Measurements from ENCODE around the gene ZNF408.

ZNF408 gene

DNA sequence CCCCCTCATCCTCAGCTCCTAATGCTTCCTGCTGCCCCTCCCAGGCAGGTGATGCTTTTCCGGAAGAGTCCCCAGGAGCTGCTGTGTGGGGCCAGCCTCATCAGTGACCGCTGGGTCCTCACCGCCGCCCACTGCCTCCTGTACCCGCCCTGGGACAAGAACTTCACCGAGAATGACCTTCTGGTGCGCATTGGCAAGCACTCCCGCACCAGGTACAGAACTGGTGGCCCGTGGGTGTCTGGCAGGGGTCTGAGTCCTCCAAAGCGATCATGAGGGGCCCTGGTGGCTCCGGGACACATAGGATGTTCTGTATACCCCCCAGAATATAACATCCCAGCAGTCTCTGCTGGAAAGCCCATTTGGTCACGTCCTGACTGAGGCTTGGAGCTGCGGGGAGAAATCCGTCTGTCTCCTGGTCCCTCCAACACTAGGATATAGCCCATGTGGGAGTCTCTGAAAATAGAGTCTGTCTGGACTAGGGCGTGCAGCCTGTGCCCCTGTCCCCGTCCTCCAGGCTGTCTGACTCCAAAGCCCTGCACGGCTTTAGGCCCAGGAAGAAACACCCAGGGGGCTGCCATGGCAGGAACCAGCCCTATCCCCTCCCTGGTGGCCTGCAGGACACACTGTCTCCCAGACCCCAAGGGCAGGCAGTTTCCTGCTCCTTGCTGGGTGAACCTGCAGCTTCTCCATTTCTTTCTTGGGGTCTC is 27.3 kb downstream of the ZNF408 start:
- DNase-seq (ENCODE audit: low spot score), result no peak

DNA sequence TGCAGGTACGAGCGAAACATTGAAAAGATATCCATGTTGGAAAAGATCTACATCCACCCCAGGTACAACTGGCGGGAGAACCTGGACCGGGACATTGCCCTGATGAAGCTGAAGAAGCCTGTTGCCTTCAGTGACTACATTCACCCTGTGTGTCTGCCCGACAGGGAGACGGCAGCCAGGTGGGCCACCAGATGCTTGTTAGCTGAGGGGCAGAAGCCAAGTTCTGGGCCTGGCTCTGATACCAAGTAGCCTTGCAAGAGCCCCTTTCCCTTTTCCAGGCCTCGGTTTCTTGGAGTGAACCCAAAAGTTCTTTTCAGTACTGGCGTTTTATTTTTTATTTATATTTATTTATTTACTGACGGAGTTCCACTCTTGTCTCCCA is 27.8 kb downstream of the ZNF408 start:
- no peak for DNase-seq (ENCODE audit: low spot score)

DNA sequence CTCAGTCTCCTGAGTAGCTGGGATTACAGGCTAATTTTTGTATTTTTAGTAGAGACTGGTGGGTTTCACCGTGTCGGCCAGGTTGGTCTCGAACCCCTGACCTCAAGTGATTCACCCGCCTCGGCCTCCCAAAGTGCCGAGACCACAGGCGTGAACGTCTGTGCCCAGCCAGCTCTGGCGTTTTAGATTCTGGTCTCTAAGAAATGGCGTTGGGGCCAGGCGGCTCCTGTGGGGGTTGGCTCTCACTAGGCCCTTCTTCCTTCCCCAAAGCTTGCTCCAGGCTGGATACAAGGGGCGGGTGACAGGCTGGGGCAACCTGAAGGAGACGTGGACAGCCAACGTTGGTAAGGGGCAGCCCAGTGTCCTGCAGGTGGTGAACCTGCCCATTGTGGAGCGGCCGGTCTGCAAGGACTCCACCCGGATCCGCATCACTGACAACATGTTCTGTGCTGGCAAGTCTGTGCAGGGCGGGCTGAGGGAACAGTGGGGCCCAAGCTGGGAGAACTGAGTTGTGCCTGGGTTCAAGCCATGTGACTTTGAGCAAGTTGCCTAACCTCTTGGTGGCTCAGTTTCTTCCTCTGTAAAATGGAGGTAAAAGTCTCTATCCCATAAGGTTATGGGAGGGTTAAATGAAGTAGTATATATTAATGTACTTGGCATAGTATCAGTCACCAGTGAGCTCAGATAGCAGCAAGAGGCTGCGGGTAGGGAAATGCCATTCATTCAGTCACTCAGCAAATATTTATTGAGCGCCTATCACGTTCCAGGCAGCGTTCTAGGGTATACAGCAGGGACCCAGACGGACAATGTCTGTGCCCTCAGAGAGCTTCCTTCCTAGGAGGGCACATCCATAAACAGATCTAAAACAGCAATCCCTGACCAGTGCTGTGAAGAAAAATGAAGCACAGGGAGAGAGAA is 28.5 kb downstream of the ZNF408 start:
- no peak for DNase-seq (ENCODE audit: low spot score)

DNA sequence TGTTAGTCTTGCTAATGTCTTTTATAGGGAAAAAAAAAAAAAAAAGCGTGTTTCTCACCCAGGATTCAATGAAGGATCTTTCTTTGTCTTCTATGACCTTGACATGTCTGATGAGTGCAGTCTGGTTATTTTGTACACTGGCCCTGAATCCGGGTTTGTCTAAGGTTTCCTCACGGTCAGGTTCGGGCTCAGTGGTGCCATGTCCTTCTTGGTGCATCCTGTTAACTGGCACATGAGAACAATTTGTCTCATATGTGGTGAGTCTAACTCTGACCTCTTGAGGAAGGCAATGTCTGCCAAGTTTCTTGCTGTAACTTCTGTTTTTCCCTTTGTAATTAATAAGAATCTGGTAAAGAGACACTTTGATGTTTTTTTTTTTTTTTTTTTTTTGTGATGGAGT is 30.7 kb downstream of the ZNF408 start:
- DNase-seq (ENCODE audit: low spot score), result no peak

DNA sequence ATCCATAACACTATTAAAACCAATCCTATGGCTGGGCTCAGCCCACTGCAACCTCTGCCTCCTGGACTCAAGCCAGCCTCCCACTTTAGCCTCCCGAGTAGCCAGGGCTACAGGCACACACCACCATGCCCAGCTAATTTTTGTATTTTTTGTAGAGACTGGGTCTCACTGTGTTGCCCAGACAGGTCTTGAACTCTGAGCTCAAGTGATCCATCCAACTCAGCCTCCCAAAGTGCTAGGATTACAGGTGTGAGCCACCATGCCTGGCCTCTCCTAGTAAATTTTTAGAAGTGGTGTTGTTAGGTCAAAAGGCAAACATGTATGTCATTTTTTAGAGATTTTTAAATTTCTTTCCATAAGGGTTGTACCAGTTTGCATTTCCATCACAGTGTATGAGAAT is 32.4 kb downstream of the ZNF408 start:
- no peak for DNase-seq (ENCODE audit: low spot score)

DNA sequence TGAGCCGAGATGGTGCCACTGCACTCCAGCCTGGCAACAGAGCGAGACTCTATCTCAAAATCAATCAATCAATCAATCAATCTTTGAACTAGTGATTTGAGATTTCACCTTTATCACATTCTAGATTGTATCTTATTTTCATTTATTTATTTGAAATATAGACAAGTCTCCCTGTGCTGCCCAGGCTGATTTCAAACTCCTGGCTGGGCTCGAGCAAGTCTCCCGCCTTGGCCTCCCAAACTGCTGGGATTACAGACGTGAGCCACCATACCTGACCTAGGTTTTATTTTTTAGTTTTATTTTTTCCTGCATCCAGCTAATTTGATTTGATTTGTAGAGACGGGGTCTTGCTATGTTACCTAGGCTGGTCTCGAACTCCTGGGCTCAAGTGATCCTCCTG is 35.3 kb downstream of the ZNF408 start:
- DNase-seq (ENCODE audit: low spot score), result no peak

DNA sequence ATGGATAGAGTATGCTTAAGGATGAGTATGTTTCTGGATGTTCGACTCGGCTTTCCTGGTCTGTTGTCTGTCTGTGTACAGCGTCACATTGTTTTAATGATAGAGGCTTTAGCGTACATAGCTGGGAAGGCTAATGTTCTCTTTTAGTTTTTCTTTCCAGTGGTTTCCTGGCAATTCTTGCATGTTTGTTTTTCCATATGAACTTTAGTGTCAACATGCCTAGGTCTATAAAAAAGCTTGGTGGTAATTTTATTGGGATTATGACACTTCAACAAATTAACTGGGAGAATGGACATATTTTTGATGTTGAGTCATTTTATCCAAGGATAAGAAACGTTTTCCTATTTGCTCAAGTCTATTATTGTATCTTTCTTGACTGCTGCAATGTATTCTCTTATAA is 35.8 kb downstream of the ZNF408 start:
- DNase-seq (ENCODE audit: low spot score), result no peak

DNA sequence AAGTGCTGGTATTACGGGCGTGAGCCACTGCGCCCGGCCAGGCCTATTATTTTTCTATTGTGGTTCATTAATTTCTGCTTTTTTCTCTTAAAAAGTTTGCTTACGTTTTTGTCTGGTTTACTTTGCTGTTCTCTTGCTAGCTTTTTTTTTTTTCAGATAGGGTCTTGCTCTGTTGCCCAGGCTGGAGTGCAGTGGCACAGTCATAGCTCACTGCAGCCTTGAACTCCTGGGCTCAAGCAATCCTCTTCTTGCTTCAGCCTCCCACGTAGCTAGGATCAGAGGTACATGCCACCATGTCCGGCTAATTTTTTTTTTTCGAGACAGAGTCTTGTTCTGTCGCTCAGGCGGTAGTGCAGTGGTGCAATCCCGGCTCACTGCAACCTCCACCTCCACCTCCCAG is 36.9 kb downstream of the ZNF408 start:
- DNase-seq (ENCODE audit: low spot score), result no peak

DNA sequence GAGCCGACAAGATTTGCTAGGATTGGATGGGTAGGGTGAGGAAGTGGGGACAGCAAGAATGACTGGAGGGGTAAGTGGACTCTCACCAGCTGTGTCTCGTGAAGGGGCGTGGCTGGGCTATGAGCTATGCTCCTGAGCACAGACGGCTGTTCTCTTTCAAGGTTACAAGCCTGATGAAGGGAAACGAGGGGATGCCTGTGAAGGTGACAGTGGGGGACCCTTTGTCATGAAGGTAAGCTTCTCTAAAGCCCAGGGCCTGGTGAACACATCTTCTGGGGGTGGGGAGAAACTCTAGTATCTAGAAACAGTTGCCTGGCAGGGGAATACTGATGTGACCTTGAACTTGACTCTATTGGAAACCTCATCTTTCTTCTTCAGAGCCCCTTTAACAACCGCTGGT is 38.1 kb downstream of the ZNF408 start:
- no peak for DNase-seq (ENCODE audit: low spot score)

DNA sequence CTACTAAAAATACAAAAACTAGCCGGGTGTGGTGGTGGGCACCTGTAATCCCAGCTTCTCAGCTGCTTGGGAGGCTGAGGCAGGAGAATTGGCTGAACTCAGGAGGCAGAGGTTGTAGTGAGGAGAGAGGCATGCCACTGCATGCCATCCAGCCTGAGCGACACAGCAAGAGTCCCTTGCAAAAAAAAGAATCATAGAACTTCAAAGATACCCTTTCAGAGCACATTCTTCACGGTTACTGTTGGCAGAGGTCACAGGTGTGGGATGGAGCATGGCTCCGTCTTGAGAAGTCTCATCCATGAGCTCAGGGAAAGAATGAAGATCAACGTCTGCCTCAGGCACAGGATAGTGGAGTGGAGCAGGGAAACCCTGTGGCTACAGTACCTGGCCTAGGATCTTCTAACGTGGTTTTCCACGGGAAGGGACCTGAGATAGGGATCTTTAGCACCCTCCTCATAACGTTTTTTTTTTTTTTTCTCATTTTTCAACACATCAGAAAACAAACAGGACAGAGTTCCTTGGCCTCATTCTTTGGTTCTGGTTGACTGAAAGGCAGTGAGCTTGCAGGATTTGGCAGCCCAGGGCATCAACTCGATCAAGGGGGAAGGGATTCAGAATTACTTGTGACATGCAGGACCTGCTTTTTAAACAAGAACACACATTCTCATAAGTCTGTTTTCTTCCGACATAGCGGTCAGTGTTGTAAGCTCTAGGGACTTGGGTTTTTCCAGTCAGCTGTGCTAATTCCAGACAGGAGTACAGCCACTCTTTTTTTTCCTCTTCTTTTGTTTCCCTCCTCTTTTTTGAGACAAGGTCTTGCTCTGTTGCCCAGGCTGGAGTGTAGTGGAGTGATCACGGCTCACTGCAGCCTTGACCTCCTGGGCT is 41.0 kb downstream of the ZNF408 start:
- DNase-seq (ENCODE audit: low spot score), result no peak

DNA sequence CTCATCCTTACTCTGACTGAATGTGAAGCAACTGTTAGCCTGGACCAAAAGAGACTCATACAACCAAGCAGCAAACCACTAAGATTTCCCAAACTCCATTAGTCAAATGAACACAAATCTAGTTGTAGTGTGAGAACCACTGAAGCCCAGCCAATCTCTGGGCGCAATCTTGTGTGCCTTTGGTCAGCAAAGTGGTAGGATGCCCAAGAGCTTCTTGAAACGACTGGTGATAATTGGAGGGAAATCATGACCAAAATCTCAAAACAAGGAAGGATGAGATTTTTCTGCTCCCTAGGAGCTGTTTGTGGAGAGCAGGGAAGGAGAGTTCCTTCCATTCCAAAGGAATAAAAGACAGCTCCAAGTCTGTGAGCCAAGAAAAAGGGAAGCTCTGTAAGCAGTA is 42.2 kb downstream of the ZNF408 start:
- DNase-seq (ENCODE audit: low spot score), result no peak

DNA sequence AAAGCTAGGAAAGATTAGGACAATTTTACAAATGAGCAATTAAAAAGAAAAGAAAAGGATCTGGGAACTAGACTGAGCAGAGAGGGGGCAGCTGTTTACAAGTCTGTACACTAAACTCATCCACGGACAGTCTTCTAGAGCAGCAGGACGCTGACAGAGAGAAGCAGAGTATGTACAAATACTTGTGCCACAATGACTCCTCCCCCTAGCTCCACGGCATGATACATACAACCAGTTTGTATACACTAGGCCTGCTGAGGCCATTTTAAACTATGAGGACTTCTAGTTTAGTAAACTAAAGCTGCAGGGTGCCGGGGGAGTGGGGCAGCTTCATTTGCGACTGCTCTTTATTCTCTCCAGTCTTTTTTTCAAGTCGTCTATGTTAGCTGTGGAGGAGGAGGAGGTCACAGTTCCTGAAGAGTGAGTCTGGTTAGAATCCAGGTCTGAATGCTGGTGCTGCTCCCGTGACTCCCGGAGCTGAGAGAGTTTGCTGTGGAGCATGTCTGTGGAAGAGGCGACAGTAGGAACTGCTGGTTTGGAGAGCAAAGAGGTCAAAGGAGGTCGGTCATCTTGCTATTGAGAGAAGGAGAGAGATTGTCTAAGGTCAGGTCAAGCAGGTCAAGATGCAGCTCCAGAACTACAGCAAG is 43.0 kb downstream of the ZNF408 start:
- no peak for DNase-seq (ENCODE audit: low spot score)

DNA sequence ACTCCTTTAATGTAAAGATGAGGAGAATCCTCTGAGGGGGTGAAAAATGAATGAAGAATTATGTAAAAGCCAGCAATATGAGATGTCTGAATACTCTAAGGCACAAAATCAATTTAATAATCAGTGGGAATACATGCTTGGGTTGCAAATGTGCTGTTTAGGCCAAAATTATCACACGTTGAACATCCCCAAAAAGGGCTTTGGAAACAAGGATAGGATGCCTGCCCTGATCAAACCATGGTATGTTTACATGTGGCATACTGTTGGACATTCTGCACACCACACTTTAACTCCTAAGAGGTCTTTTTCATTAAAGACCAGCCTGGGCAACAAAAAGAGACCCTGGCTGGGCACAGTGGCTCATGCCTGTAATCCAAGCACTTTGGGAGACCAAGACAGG is 44.5 kb downstream of the ZNF408 start:
- DNase-seq (ENCODE audit: low spot score), result no peak

DNA sequence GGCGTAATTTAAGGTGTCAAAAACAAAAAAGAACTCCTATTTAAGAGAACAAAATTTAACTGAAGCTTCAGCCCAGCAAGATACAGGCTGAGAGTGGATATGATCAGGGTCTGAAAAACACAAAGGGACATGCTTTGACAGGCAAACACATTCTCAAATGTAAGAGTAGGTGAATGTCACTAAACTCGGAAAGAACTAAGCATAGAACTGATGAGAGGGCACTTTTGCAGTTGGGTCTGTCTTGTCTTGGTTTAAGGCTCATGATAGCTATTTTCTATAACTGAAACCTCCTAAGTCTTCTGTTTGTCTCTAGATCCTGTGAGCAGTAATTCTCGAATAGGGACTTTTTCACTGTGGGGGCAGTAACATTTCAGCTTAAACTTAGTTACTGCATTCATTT is 45.2 kb downstream of the ZNF408 start:
- DNase-seq (ENCODE audit: low spot score), result no peak

DNA sequence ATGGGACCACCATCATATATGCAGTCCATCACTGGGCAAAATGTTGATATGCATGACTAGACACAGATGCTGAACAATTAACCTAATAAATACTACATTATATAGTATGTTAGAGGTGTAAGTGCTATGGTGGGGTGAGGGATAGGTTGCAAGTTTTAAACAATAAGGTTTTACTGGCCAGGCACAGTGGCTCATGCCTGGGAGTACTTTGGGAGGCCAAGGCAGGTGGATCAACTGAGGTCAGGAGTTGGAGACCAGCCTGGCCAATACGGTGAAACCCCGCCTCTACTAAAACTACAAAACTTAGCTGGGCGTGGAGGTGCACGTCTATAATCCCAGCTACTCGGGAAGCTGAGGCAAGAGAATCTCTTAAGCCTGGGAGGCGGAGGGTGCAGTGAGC is 46.3 kb downstream of the ZNF408 start:
- no peak for DNase-seq (ENCODE audit: low spot score)

Measured in pons (tissue), 1 donor.